HG03060 (cell line): ENCODE measurements around the gene RPL27.

Experiments used
- ATAC-seq: cut with Tn5 transposase; IDR thresholded peaks from one replicate; pipeline ENCODE4 v1.9.1; 2021; ENCODE audit warnings: low read depth, moderate number of reproducible peaks; ENCODE audit not compliant: unreplicated experiment

Gene RPL27

GRCh38 chr17:43043307-43043706 is 45.1 kb downstream of the RPL27 start:
- ATAC-seq: no peak

GRCh38 chr17:43044024-43044423 is 45.8 kb downstream of the RPL27 start:
- ATAC-seq: no peak

- ATAC-seq: no peak
These were observed 53.8 kb downstream of the RPL27 start for GRCh38 chr17:43051969-43052368.
